ENCODE data around the gene TAS2R19. TPM values are rescaled to one million over a fixed set of nuclear protein-coding genes. Genes with fewer than 3 reads are reported as not detected.
"Not testable (repeated sequence)": the region's sequence is repeated elsewhere in the genome, so short reads cannot be mapped to it uniquely, and the experiment has no call there.

Gene TAS2R19, protein sequence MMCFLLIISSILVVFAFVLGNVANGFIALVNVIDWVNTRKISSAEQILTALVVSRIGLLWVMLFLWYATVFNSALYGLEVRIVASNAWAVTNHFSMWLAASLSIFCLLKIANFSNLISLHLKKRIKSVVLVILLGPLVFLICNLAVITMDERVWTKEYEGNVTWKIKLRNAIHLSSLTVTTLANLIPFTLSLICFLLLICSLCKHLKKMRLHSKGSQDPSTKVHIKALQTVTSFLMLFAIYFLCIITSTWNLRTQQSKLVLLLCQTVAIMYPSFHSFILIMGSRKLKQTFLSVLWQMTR
- 1 to 10 TPM; 1.4 to 3.2 TPM for total RNA-seq
- total RNA-seq: 0.60 to 1.6 reads per million in 2 donors

DNA sequence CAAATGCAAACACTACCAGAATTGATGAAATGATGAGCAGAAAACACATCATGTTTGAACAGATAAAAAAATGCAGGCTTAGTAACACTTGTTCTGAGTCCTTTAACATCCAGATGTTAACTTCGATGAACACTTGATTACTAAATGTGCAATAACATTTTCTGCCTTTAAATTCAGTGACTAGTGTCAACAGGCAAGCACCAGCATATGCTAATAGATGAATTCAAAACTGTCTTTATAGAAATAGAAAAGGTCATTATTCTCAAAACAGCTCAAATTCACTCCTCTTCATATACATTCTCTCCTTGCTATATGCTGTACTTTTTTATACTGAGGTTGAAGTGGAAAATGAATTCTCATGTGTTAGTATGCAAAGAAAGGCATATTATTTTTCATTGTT, at the start of gene TAS2R19:
Gene TAS2R19, minus strand, starts transcription at position 101 of the 400 bp plus-strand sequence. Its CDS starts 49 bp downstream, at position 52.
- ATAC-seq (no peak), DNase-seq (no peak)
- Mint-ChIP-seq H3K4me1 (peaks cover 6% of the 10 kb centered on the region), H3K27me3 (no peaks in the 10 kb centered on the region), H3K4me3 (no peak within 1 kb of the TSS), H3K27ac (no peak within 1 kb of the TSS), H3K36me3 (ENCODE audit: low read depth) (no peaks in the 10 kb centered on the region)
- H3K9me3 ChIP-seq (ENCODE audit: control insufficient read depth, low read length, poor library complexity, severe bottlenecking): no peaks in the 10 kb centered on the region

GRCh38 chr12:11071414-11071813, 49.0 kb upstream of the TAS2R19 start:
- no peaks in the 10 kb centered on the region for H3K27me3 Mint-ChIP-seq
- peaks cover 2% of the 10 kb centered on the region for H3K36me3 Mint-ChIP-seq (ENCODE audit: low read depth)
- no peak overlapping the region for H3K4me3 Mint-ChIP-seq
- DNase-seq: no peak
- H3K4me1 Mint-ChIP-seq: peaks cover 8% of the 10 kb centered on the region
- no peaks in the 10 kb centered on the region for H3K9me3 ChIP-seq (ENCODE audit: control insufficient read depth, low read length, poor library complexity, severe bottlenecking)
- H3K27ac Mint-ChIP-seq: no peak overlapping the region
- no peak for ATAC-seq

GRCh38 chr12:11070999-11071398, 48.6 kb upstream of the TAS2R19 start:
- peaks cover 8% of the 10 kb centered on the region for H3K4me1 Mint-ChIP-seq
- H3K9me3 ChIP-seq (ENCODE audit: control insufficient read depth, low read length, poor library complexity, severe bottlenecking): no peaks in the 10 kb centered on the region
- peaks cover 2% of the 10 kb centered on the region for H3K36me3 Mint-ChIP-seq (ENCODE audit: low read depth)
- no peak for ATAC-seq
- no peaks in the 10 kb centered on the region for H3K27me3 Mint-ChIP-seq
- DNase-seq: no peak
- H3K27ac Mint-ChIP-seq: no peak overlapping the region
- H3K4me3 Mint-ChIP-seq: no peak overlapping the region

DNA sequence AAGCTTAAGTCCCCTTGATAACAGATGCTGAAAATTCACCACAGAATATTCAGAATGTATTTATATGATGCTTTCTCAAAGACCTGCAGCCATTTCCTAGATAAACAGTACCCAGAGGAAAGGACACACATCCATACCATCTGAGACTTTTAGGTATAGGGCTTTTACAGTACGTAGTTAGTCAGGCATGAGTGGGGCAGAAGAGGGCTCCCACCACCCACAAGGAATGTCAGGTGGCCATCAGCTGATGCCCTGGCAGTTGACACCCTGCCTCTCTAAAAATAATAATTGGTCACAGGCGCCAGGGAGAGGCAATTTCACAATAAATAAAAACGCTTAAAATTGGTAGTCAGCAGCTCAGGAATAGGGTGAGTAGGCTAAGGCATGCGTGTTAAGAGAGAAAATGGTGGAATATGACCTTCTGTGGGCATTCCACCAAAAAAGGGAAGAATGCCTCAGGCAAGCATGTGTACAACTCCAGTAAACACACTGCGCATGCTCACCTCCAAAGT, 47.5 kb upstream of the TAS2R19 start:
- H3K36me3 Mint-ChIP-seq (ENCODE audit: low read depth): peaks cover 2% of the 10 kb centered on the region
- H3K9me3 ChIP-seq (ENCODE audit: control insufficient read depth, low read length, poor library complexity, severe bottlenecking): no peaks in the 10 kb centered on the region
- no peaks in the 10 kb centered on the region for H3K27me3 Mint-ChIP-seq
- H3K27ac Mint-ChIP-seq: no peak overlapping the region
- DNase-seq (no peak), ATAC-seq (no peak)
- H3K4me1 Mint-ChIP-seq: peaks cover 7% of the 10 kb centered on the region
- H3K4me3 Mint-ChIP-seq: no peak overlapping the region

DNA sequence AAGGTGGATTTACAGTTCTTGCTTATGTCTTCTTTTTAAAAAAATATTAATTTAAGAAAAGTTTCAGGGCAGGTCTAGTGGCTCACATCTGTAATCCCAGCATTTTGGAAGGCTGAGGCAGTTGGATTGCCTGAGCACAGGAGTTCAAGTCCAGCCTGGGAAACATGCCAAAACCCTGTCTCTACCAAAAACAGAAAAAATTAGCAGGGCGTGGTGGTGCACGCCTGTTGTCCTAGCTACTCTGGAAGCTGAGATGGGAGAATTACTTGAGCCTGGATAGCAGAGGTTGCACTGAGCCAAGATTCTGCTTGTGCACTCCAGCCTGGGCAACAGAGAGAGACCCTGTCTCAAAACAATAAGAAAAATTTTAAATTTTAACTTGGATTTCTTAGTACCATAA, 45.1 kb upstream of the TAS2R19 start:
- H3K27ac Mint-ChIP-seq: no peak overlapping the region
- H3K36me3 Mint-ChIP-seq (ENCODE audit: low read depth): no peaks in the 10 kb centered on the region
- H3K9me3 ChIP-seq (ENCODE audit: control insufficient read depth, low read length, poor library complexity, severe bottlenecking): no peaks in the 10 kb centered on the region
- no peak for DNase-seq
- H3K4me3 Mint-ChIP-seq: no peak overlapping the region
- H3K27me3 Mint-ChIP-seq: no peaks in the 10 kb centered on the region
- peaks cover 12% of the 10 kb centered on the region for H3K4me1 Mint-ChIP-seq
- ATAC-seq: no peak

- not testable (repeated sequence) for H3K27ac Mint-ChIP-seq; H3K9me3 ChIP-seq (ENCODE audit: control insufficient read depth, low read length, poor library complexity, severe bottlenecking); ATAC-seq; H3K27me3 Mint-ChIP-seq; H3K36me3 Mint-ChIP-seq (ENCODE audit: low read depth); H3K4me3 Mint-ChIP-seq; DNase-seq
- peaks cover 12% of the 10 kb centered on the region for H3K4me1 Mint-ChIP-seq
Observed at GRCh38 chr12:11062194-11062593, 39.8 kb upstream of the TAS2R19 start, which contains the start of gene TAS2R46. TAS2R46 (minus strand) TSS chr12:11062294; CDS start chr12:11062294, 0 bp downstream.

- Mint-ChIP-seq H3K27me3 (no peaks in the 10 kb centered on the region), H3K4me1 (peaks cover 9% of the 10 kb centered on the region), H3K36me3 (ENCODE audit: low read depth) (no peaks in the 10 kb centered on the region), H3K4me3 (no peak overlapping the region), H3K27ac (no peak overlapping the region)
- no peak for ATAC-seq
- DNase-seq: no peak
- H3K9me3 ChIP-seq (ENCODE audit: control insufficient read depth, low read length, poor library complexity, severe bottlenecking): no peaks in the 10 kb centered on the region
Observed at GRCh38 chr12:11059784-11060183, 37.4 kb upstream of the TAS2R19 start.

GRCh38 chr12:11059041-11059440, 36.6 kb upstream of the TAS2R19 start:
- no peak overlapping the region for H3K27ac Mint-ChIP-seq

GRCh38 chr12:11055306-11055705, 32.9 kb upstream of the TAS2R19 start:
- no peak for DNase-seq
- no peak for ATAC-seq
- H3K27ac Mint-ChIP-seq: no peak overlapping the region
- no peak overlapping the region for H3K4me3 Mint-ChIP-seq
- no peaks in the 10 kb centered on the region for H3K9me3 ChIP-seq (ENCODE audit: control insufficient read depth, low read length, poor library complexity, severe bottlenecking)
- no peaks in the 10 kb centered on the region for H3K36me3 Mint-ChIP-seq (ENCODE audit: low read depth)
- no peaks in the 10 kb centered on the region for H3K27me3 Mint-ChIP-seq
- H3K4me1 Mint-ChIP-seq: no peaks in the 10 kb centered on the region

More at GRCh38 chr12:11059041-11059440, 36.6 kb upstream of the TAS2R19 start:
- Mint-ChIP-seq H3K36me3 (ENCODE audit: low read depth) (no peaks in the 10 kb centered on the region), H3K27me3 (no peaks in the 10 kb centered on the region), H3K4me1 (peaks cover 4% of the 10 kb centered on the region), H3K4me3 (no peak overlapping the region)
- no peak for DNase-seq
- ATAC-seq: no peak
- no peaks in the 10 kb centered on the region for H3K9me3 ChIP-seq (ENCODE audit: control insufficient read depth, low read length, poor library complexity, severe bottlenecking)

GRCh38 chr12:11049806-11050531, 27.5 kb upstream of the TAS2R19 start:
- H3K9me3 ChIP-seq (ENCODE audit: control insufficient read depth, low read length, poor library complexity, severe bottlenecking); H3K4me3 Mint-ChIP-seq; H3K27ac Mint-ChIP-seq; DNase-seq; H3K27me3 Mint-ChIP-seq; H3K4me1 Mint-ChIP-seq; H3K36me3 Mint-ChIP-seq (ENCODE audit: low read depth); ATAC-seq: not testable (repeated sequence)

DNA sequence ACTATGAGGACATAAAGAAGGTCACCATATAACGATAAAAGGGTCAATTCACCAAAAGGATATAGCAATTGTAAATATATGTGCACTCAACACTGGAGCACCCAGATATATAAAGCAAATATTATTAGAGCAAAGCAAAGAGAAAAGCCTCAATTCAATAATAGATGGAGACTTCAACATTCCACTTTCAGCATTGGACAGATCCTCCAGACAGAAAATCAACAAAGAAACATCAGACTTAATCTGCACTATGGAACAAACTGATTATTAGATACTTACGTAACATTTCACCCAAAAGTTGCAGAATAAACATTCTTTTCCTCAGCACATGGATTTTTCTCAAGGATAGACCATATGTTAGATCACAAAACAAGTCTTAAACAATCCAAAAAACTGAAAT, 18.9 kb upstream of the TAS2R19 start:
- H3K27ac Mint-ChIP-seq; H3K27me3 Mint-ChIP-seq; H3K9me3 ChIP-seq (ENCODE audit: control insufficient read depth, low read length, poor library complexity, severe bottlenecking); H3K36me3 Mint-ChIP-seq (ENCODE audit: low read depth); DNase-seq; H3K4me3 Mint-ChIP-seq; H3K4me1 Mint-ChIP-seq; ATAC-seq: not testable (repeated sequence)

GRCh38 chr12:11040162-11040561, 17.7 kb upstream of the TAS2R19 start:
- DNase-seq: no peak
- H3K36me3 Mint-ChIP-seq (ENCODE audit: low read depth): peaks cover 2% of the 10 kb centered on the region
- H3K9me3 ChIP-seq (ENCODE audit: control insufficient read depth, low read length, poor library complexity, severe bottlenecking): no peaks in the 10 kb centered on the region
- no peak overlapping the region for H3K4me3 Mint-ChIP-seq
- H3K27ac Mint-ChIP-seq: no peak overlapping the region
- no peaks in the 10 kb centered on the region for H3K27me3 Mint-ChIP-seq
- peaks cover 4% of the 10 kb centered on the region for H3K4me1 Mint-ChIP-seq
- no peak for ATAC-seq

- no peaks in the 10 kb centered on the region for H3K9me3 ChIP-seq (ENCODE audit: control insufficient read depth, low read length, poor library complexity, severe bottlenecking)
- no peaks in the 10 kb centered on the region for H3K27me3 Mint-ChIP-seq
- peaks cover 4% of the 10 kb centered on the region for H3K4me1 Mint-ChIP-seq
- H3K4me3 Mint-ChIP-seq: no peak overlapping the region
- no peaks in the 10 kb centered on the region for H3K36me3 Mint-ChIP-seq (ENCODE audit: low read depth)
- no peak for ATAC-seq
- no peak overlapping the region for H3K27ac Mint-ChIP-seq
- DNase-seq: no peak
Observed at GRCh38 chr12:11039171-11039570, 16.8 kb upstream of the TAS2R19 start.

Measured in T-helper 17 cell (primary cell).